OCI-LY1 (cell line): ENCODE measurements around the gene VPS50.

Experiments used
- H2AFZ ChIP-seq: fragments of 200-600 bp; sonication (generic), shearing (Covaris generic); 2 replicates; pipeline ENCODE4 v1.6.0; 2014; ENCODE audit warnings: antibody characterized with exemption, mild to moderate bottlenecking, low read length
- H3F3A ChIP-seq: fragments of 200-600 bp; sonication (generic), shearing (Covaris generic); 2 replicates; pipeline ENCODE4 v1.6.0; 2014; ENCODE audit warnings: mild to moderate bottlenecking, antibody characterized with exemption, low read length, moderate library complexity; ENCODE audit not compliant: insufficient read depth
- H3K27ac ChIP-seq: fragments of 200-600 bp; sonication (generic); 2 replicates; pipeline ENCODE4 v1.5.1; 2014; ENCODE audit warnings: low read length, mixed run types, mild to moderate bottlenecking, low read depth; ENCODE audit not compliant: poor library complexity, severe bottlenecking
- H3K27me3 ChIP-seq: fragments of 200-600 bp; sonication (generic); 2 replicates; pipeline ENCODE4 v1.6.0; 2014; ENCODE audit warnings: antibody characterized with exemption, mild to moderate bottlenecking, low read length, moderate library complexity; ENCODE audit not compliant: insufficient read depth
- H3K36me3 ChIP-seq: fragments of 200-600 bp; sonication (generic); 2 replicates; pipeline ENCODE4 v1.6.1; 2014; ENCODE audit warnings: mild to moderate bottlenecking, antibody characterized with exemption, low read length, moderate library complexity, mixed read lengths; ENCODE audit not compliant: insufficient read depth
- H3K4me1 ChIP-seq: fragments of 200-600 bp; sonication (generic); 2 replicates; pipeline ENCODE4 v1.5.1; 2014; ENCODE audit warnings: mild to moderate bottlenecking, low read length, moderate library complexity; ENCODE audit not compliant: insufficient read depth, severe bottlenecking
- H3K4me2 ChIP-seq: fragments of 200-600 bp; sonication (generic), shearing (Covaris generic); 2 replicates; pipeline ENCODE4 v1.6.1; 2014; ENCODE audit warnings: low read length
- H3K4me3 ChIP-seq: fragments of 200-600 bp; sonication (generic); 2 replicates; pipeline ENCODE4 v1.5.1; 2014; ENCODE audit warnings: low read length, low read depth, mild to moderate bottlenecking, mixed read lengths; ENCODE audit not compliant: poor library complexity, severe bottlenecking
- H3K79me2 ChIP-seq: fragments of 200-600 bp; shearing (Covaris generic); 2 replicates; pipeline ENCODE4 v1.6.1; 2016; ENCODE audit warnings: mixed run types, low read length, mixed read lengths; ENCODE audit not compliant: insufficient read depth
- H3K9ac ChIP-seq: fragments of 200-600 bp; sonication (generic), shearing (Covaris generic); 2 replicates; pipeline ENCODE4 v1.6.1; 2014; ENCODE audit warnings: mild to moderate bottlenecking, low read length, mixed read lengths
- H3K9me2 ChIP-seq: fragments of 200-600 bp; sonication (generic), shearing (Covaris generic); 2 replicates; pipeline ENCODE4 v1.6.1; 2014; ENCODE audit warnings: low read depth, mild to moderate bottlenecking, low read length, mixed read lengths
- H3K9me3 ChIP-seq: fragments of 200-600 bp; shearing (Covaris generic); 2 replicates; pipeline ENCODE4 v1.6.1; 2014; ENCODE audit warnings: low read length, mixed read lengths
- H4K20me1 ChIP-seq: fragments of 200-600 bp; sonication (generic), shearing (Covaris generic); 2 replicates; pipeline ENCODE4 v1.6.0; 2016; ENCODE audit warnings: mild to moderate bottlenecking, low read length; ENCODE audit not compliant: insufficient read depth
- CTCF ChIP-seq: fragments of 200-600 bp; sonication (generic), shearing (Covaris generic); IDR thresholded peaks from 2 replicates; pipeline ENCODE4 v1.5.1; 2017; ENCODE audit warnings: mild to moderate bottlenecking, antibody characterized with exemption, low read length, moderate library complexity, mixed read lengths
- EZH2 ChIP-seq: fragments of 200-600 bp; sonication (generic), shearing (Covaris generic); IDR thresholded peaks from 2 replicates; pipeline ENCODE4 v1.8.0; 2017; ENCODE audit warnings: borderline replicate concordance, mixed run types, mild to moderate bottlenecking, antibody characterized with exemption, low read length, moderate library complexity, mixed read lengths

VPS50 gene

GRCh38 chr7:93242106-93242505, 9.9 kb downstream of the VPS50 start:
- Histone ChIP-seq H3K27ac (no peak overlapping the region), H4K20me1 (0 out of 2 replicates have a peak, but pooled peaks cover 4% of the 10 kb centered on the region), H3K27me3 (no peaks in the 10 kb centered on the region), H3K79me2 (peaks cover 27% of the 10 kb centered on the region), H3K9ac (no peak overlapping the region), H3K9me3 (no peaks in the 10 kb centered on the region), H3K36me3 (no peaks in the 10 kb centered on the region), H2AFZ (no peak overlapping the region), H3K4me3 (no peak overlapping the region), H3K4me2 (no peak overlapping the region), H3K4me1 (peaks cover 13% of the 10 kb centered on the region), H3F3A (0 out of 2 replicates have a peak, but pooled peaks cover 5% of the 10 kb centered on the region), H3K9me2 (no peaks in the 10 kb centered on the region)
- TF ChIP-seq CTCF: no peak
- no peak for TF ChIP-seq EZH2

GRCh38 chr7:93245525-93246432, 13.6 kb downstream of the VPS50 start:
- H3K27ac ChIP-seq: no peak overlapping the region
- no peaks in the 10 kb centered on the region for H3K9me3 ChIP-seq
- H4K20me1 ChIP-seq: 0 out of 2 replicates have a peak, but pooled peaks cover 4% of the 10 kb centered on the region
- H3K36me3 ChIP-seq: no peaks in the 10 kb centered on the region
- H3K9me2 ChIP-seq: no peaks in the 10 kb centered on the region
- peaks cover 12% of the 10 kb centered on the region for H3K4me1 ChIP-seq
- H3F3A ChIP-seq: 0 out of 2 replicates have a peak, but pooled peaks cover 5% of the 10 kb centered on the region
- H2AFZ ChIP-seq: no peak overlapping the region
- H3K4me2 ChIP-seq: peak overlapping the region; percentile 52
- H3K4me3 ChIP-seq: peak overlapping the region; percentile 25
- no peaks in the 10 kb centered on the region for H3K27me3 ChIP-seq
- peak overlapping the region; percentile 21; the same call in 1 of the 2 replicates for H3K9ac ChIP-seq
- peaks cover 5% of the 10 kb centered on the region; the same call in 1 of the 2 replicates for H3K79me2 ChIP-seq
- TF ChIP-seq EZH2 (no peak), CTCF (peak; percentile 86)

GRCh38 chr7:93249491-93250148, 17.5 kb downstream of the VPS50 start:
- H3K9ac ChIP-seq: no peak overlapping the region
- H4K20me1 ChIP-seq: no peaks in the 10 kb centered on the region
- H2AFZ ChIP-seq: no peak overlapping the region
- no peaks in the 10 kb centered on the region for H3K36me3 ChIP-seq
- H3K79me2 ChIP-seq: peaks cover 5% of the 10 kb centered on the region; the same call in 1 of the 2 replicates
- TF ChIP-seq CTCF (no peak), EZH2 (no peak)
- H3K27ac ChIP-seq: no peak overlapping the region
- no peaks in the 10 kb centered on the region for H3K27me3 ChIP-seq
- H3K4me2 ChIP-seq: no peak overlapping the region
- H3K9me2 ChIP-seq: no peaks in the 10 kb centered on the region
- peaks cover 12% of the 10 kb centered on the region for H3K4me1 ChIP-seq
- no peak overlapping the region for H3K4me3 ChIP-seq
- 0 out of 2 replicates have a peak, but pooled peaks cover 2% of the 10 kb centered on the region for H3F3A ChIP-seq
- no peaks in the 10 kb centered on the region for H3K9me3 ChIP-seq
